Mesenchymal stem cell (in vitro differentiated cells and primary cell): Measurements from ENCODE around the gene VSX2.

Experiments used
- DNase-seq: peaks from one replicate; pipeline ENCODE4 v3.0.0-alpha.2; 2013
- H2AFZ ChIP-seq: one replicate; pipeline ENCODE4 v1.6.1; 2013; ENCODE audit warnings: low read depth, mild to moderate bottlenecking, control low read depth, inconsistent platforms, low read length, moderate library complexity
- H2AK5ac ChIP-seq: 2 replicates; pipeline ENCODE4 v1.6.1; 2013; ENCODE audit warnings: low read length, moderate library complexity, mild to moderate bottlenecking, inconsistent platforms; ENCODE audit not compliant: severe bottlenecking
- H2BK120ac ChIP-seq: one replicate; pipeline ENCODE4 v1.6.1; 2013; ENCODE audit warnings: low read depth, mild to moderate bottlenecking, inconsistent platforms, low read length, moderate library complexity
- H2BK12ac ChIP-seq, 2 experiments: one replicate each; pipeline ENCODE4 v1.6.1; 2013; ENCODE audit warnings: inconsistent platforms in 2 of 2, low read length in 2 of 2, mild to moderate bottlenecking in 2 of 2, moderate library complexity in 2 of 2, control low read depth in 1 of 2
- H2BK15ac ChIP-seq: one replicate; pipeline ENCODE4 v1.6.1; 2013; ENCODE audit warnings: mild to moderate bottlenecking, low read depth, inconsistent platforms; ENCODE audit not compliant: poor library complexity, severe bottlenecking
- H2BK5ac ChIP-seq: 2 replicates; pipeline ENCODE4 v1.6.1; 2013; ENCODE audit warnings: low read depth, mild to moderate bottlenecking, low read length, control low read depth, inconsistent platforms; ENCODE audit not compliant: poor library complexity, severe bottlenecking
- H3K14ac ChIP-seq, 2 experiments: one replicate each; pipeline ENCODE4 v1.6.1; 2013; ENCODE audit warnings: inconsistent platforms in 2 of 2, low read length in 2 of 2, control low read depth in 1 of 2, mild to moderate bottlenecking in 1 of 2, moderate library complexity in 1 of 2
- H3K18ac ChIP-seq, 2 experiments: one replicate each; pipeline ENCODE4 v1.6.1; 2013; ENCODE audit warnings: inconsistent platforms in 2 of 2, low read length in 2 of 2, control low read depth in 1 of 2, low read depth in 1 of 2, mild to moderate bottlenecking in 1 of 2
- H3K23ac ChIP-seq, 2 experiments: one replicate each; pipeline ENCODE4 v1.6.1; 2013; ENCODE audit warnings: inconsistent platforms in 2 of 2, low read length in 2 of 2, mild to moderate bottlenecking in 2 of 2, moderate library complexity in 2 of 2, control low read depth in 1 of 2
- H3K27ac ChIP-seq: 2 replicates; pipeline ENCODE4 v1.5.1; 2013; ENCODE audit warnings: mild to moderate bottlenecking, moderate library complexity, low read length, control low read depth, inconsistent platforms; ENCODE audit not compliant: poor library complexity, severe bottlenecking
- H3K27me3 ChIP-seq, 2 experiments: 2 replicates each; pipeline versions ENCODE4 v1.6.1 to v1.7.0; 2013; ENCODE audit warnings: low read length in 2 of 2, mild to moderate bottlenecking in 2 of 2, moderate library complexity in 2 of 2, control low read depth in 1 of 2, inconsistent platforms in 1 of 2; ENCODE audit not compliant: control insufficient read depth in 1 of 2, insufficient read depth in 1 of 2
- H3K36me3 ChIP-seq, 2 experiments: 2 replicates each; pipeline versions ENCODE4 v1.6.1 to v1.7.0; 2013; ENCODE audit warnings: low read length in 2 of 2, control low read depth in 1 of 2, inconsistent platforms in 1 of 2, low read depth in 1 of 2, mild to moderate bottlenecking in 1 of 2; ENCODE audit not compliant: insufficient read depth in 2 of 2, control insufficient read depth in 1 of 2
- H3K4ac ChIP-seq, 2 experiments: one replicate each; pipeline ENCODE4 v1.6.1; 2013; ENCODE audit warnings: inconsistent platforms in 2 of 2, low read length in 2 of 2, mild to moderate bottlenecking in 2 of 2, moderate library complexity in 2 of 2, control low read depth in 1 of 2, low read depth in 1 of 2
- H3K4me1 ChIP-seq: 2 replicates; pipeline ENCODE4 v1.6.1; 2013; ENCODE audit warnings: low read depth, low read length, control low read depth; ENCODE audit not compliant: control insufficient read depth, insufficient read depth
- H3K4me2 ChIP-seq: 2 replicates; pipeline ENCODE4 v1.6.1; 2013; ENCODE audit warnings: low read length, mild to moderate bottlenecking, inconsistent platforms; ENCODE audit not compliant: poor library complexity, severe bottlenecking
- H3K4me3 ChIP-seq, 2 experiments: 2 replicates each; pipeline versions ENCODE4 v1.5.1 to v1.7.0; 2013; ENCODE audit warnings: low read length in 2 of 2, mild to moderate bottlenecking in 2 of 2, control low read depth in 1 of 2, low read depth in 1 of 2; ENCODE audit not compliant: insufficient read depth in 1 of 2
- H3K79me1 ChIP-seq: replicated peaks from 2 replicates; pipeline ENCODE4 v1.6.1; 2013; ENCODE audit warnings: mild to moderate bottlenecking, control low read depth, low read length, inconsistent platforms; ENCODE audit not compliant: poor library complexity, severe bottlenecking
- H3K9ac ChIP-seq: 2 replicates; pipeline ENCODE4 v1.7.0; 2013; ENCODE audit warnings: mild to moderate bottlenecking, low read length, moderate library complexity
- H3K9me3 ChIP-seq: 2 replicates; pipeline ENCODE4 v1.7.0; 2013; ENCODE audit warnings: mild to moderate bottlenecking, low read length; ENCODE audit not compliant: control insufficient read depth
- H4K8ac ChIP-seq: one replicate; pipeline ENCODE4 v1.6.1; 2013; ENCODE audit warnings: inconsistent platforms, mild to moderate bottlenecking, low read length, moderate library complexity
- H4K91ac ChIP-seq: one replicate; pipeline ENCODE4 v1.6.1; 2013; ENCODE audit warnings: mild to moderate bottlenecking, low read length, inconsistent platforms
- WGBS: methylation state at CpG from one replicate; pipeline ENCODE4 v1.1.7; 2013; ENCODE audit warnings: mixed read lengths; 5-methylcytosine and 5-hydroxymethylcytosine counted together

VSX2 gene

GRCh38 chr14:74240794-74241651 is 1.8 kb downstream of the VSX2 start:
- 3% methylated on average over 72 of the region's 80 CpGs for WGBS
- Histone ChIP-seq H3K4me3 (no peak overlapping the region), H3K27me3 (peaks cover 96 to 97% of the 10 kb centered on the region in 2 experiments), H3K9me3 (no peaks in the 10 kb centered on the region), H3K14ac (no peak overlapping the region), H3K9ac (no peak overlapping the region), H3K79me1 (no peaks in the 10 kb centered on the region), H4K91ac (no peak overlapping the region), H4K8ac (no peak overlapping the region), H3K18ac (no peak overlapping the region), H2AK5ac (no peak overlapping the region), H3K36me3 (peaks cover 0 to 3% of the 10 kb centered on the region in 2 experiments), H3K4me2 (no peak overlapping the region), H2BK15ac (peak overlapping the region; percentile 26), H2BK12ac (no peak overlapping the region), H3K23ac (peak overlapping the region in 1 of 2 experiments; percentile 74), H3K4ac (no peak overlapping the region), H2BK120ac (no peak overlapping the region), H3K4me1 (peaks cover 15% of the 10 kb centered on the region), H2AFZ (no peak overlapping the region), H2BK5ac (no peak overlapping the region), H3K27ac (no peak overlapping the region)
- peak; percentile 16 for DNase-seq

GRCh38 chr14:74241652-74242017 is 2.4 kb downstream of the VSX2 start:
- Histone ChIP-seq H3K9ac (no peak overlapping the region), H4K91ac (no peak overlapping the region)
- DNase-seq = peak; percentile 13

DNA sequence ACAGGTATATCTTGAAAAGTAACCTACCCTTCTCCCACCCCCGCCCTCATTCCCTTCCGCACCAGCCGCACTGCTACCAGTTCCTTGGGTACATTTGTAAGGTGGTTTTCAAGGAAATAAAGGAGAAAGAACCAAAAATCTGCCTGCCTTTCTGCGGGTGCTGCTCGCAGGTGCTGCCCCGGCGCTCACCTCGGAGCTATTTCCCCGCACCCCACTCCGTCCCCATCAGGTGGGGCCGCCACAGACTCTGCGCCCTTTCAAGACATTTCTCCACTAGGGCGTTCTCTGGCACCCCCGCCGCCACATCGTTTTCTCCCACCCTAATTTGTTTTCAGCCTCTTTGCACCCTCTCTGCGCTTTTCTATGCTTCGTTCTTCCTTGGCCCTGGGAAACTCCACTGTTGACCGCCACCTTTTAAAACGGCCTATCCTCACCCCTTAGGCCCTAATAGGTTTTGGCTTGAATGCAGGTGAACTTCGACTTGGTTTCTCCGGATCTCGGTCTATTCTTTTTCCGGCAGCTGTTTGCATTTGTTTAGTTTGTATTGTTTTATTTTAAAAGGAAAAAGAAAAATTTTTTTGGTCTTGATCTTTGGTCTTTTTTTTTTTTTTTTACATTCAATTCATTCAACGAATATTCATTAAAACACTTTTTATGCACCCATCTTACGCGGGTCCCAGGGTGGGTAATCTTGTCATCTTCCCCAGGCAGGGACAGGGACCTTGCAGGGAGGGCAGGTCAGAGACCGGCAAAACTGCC is 3.0 kb downstream of the VSX2 start:
- 7% methylated on average over 20 of the region's 28 CpGs for WGBS
- H4K91ac ChIP-seq = no peak overlapping the region
- no peak overlapping the region for H3K18ac ChIP-seq

More at GRCh38 chr14:74241652-74242017, 2.4 kb downstream of the VSX2 start:
- Histone ChIP-seq H3K36me3 (peaks cover 0 to 3% of the 10 kb centered on the region in 2 experiments), H3K4me1 (peaks cover 15% of the 10 kb centered on the region), H3K4ac (no peak overlapping the region), H4K8ac (no peak overlapping the region), H3K9me3 (no peaks in the 10 kb centered on the region), H3K14ac (no peak overlapping the region), H2BK5ac (no peak overlapping the region), H3K4me2 (no peak overlapping the region), H3K4me3 (no peak overlapping the region), H3K18ac (no peak overlapping the region), H2AK5ac (no peak overlapping the region), H3K27ac (no peak overlapping the region), H3K23ac (peak overlapping the region in 1 of 2 experiments; percentile 65), H2AFZ (no peak overlapping the region), H2BK15ac (no peak overlapping the region), H2BK12ac (no peak overlapping the region), H3K79me1 (no peaks in the 10 kb centered on the region), H2BK120ac (no peak overlapping the region), H3K27me3 (peaks cover 98 to 99% of the 10 kb centered on the region in 2 experiments)
- WGBS = 6% methylated on average over 13 of the region's 14 CpGs

GRCh38 chr14:74242780-74243042 is 3.5 kb downstream of the VSX2 start:
- Histone ChIP-seq H3K79me1 (no peaks in the 10 kb centered on the region), H3K9ac (no peak overlapping the region), H3K4ac (no peak overlapping the region), H2AFZ (no peak overlapping the region), H3K27ac (no peak overlapping the region), H3K4me2 (no peak overlapping the region), H4K8ac (no peak overlapping the region), H3K9me3 (no peaks in the 10 kb centered on the region), H2AK5ac (no peak overlapping the region), H4K91ac (no peak overlapping the region), H3K23ac (peak overlapping the region in 1 of 2 experiments; percentile 34), H2BK12ac (no peak overlapping the region), H2BK15ac (no peak overlapping the region), H3K14ac (no peak overlapping the region), H3K4me3 (no peak overlapping the region), H3K27me3 (peaks cover 99 to 100% of the 10 kb centered on the region in 2 experiments), H2BK5ac (no peak overlapping the region), H2BK120ac (no peak overlapping the region), H3K4me1 (peaks cover 15% of the 10 kb centered on the region), H3K18ac (no peak overlapping the region), H3K36me3 (peaks cover 0 to 3% of the 10 kb centered on the region in 2 experiments)
- DNase-seq = no peak
- 39% methylated on average over 4 of the region's 4 CpGs for WGBS

More for the DNA sequence above, 3.0 kb downstream of the VSX2 start:
- Histone ChIP-seq H3K9ac (no peak overlapping the region), H3K23ac (peak overlapping the region in 1 of 2 experiments; percentile 34), H2BK120ac (no peak overlapping the region), H3K4me1 (peaks cover 15% of the 10 kb centered on the region), H3K27me3 (peaks cover 100% of the 10 kb centered on the region in 2 experiments), H2AK5ac (no peak overlapping the region), H3K4me3 (peak overlapping the region in 1 of 2 experiments; percentile 21), H3K4ac (no peak overlapping the region), H2AFZ (no peak overlapping the region), H3K4me2 (no peak overlapping the region), H4K8ac (no peak overlapping the region), H3K27ac (no peak overlapping the region), H2BK15ac (no peak overlapping the region), H3K14ac (no peak overlapping the region), H3K36me3 (peaks cover 0 to 3% of the 10 kb centered on the region in 2 experiments), H3K79me1 (no peaks in the 10 kb centered on the region), H2BK5ac (no peak overlapping the region), H2BK12ac (no peak overlapping the region), H3K9me3 (no peaks in the 10 kb centered on the region)
- peak; percentile 17 for DNase-seq
